Hepatocyte (in vitro differentiated cells): ENCODE data around the gene SCG5. TPM values are rescaled to one million over a fixed set of nuclear protein-coding genes. Genes with fewer than 3 reads are reported as not detected.

Source experiments
- DNase-seq: peaks from one replicate; pipeline ENCODE4 v3.0.0-alpha.2; 2016; ENCODE audit warnings: low spot score
- H2AFZ ChIP-seq: fragments of 200-600 bp; sonication (generic); 2 replicates; pipeline ENCODE4 v1.6.0; 2016; ENCODE audit warnings: antibody characterized with exemption, mild to moderate bottlenecking
- H3K27ac ChIP-seq: fragments of 200-600 bp; sonication (generic); 2 replicates; pipeline ENCODE4 v1.5.1; 2016; ENCODE audit warnings: mild to moderate bottlenecking
- H3K27me3 ChIP-seq: fragments of 200-600 bp; sonication (generic); 2 replicates; pipeline ENCODE4 v1.6.1; 2016
- H3K36me3 ChIP-seq: fragments of 200-600 bp; sonication (generic); replicated peaks from 2 replicates; pipeline ENCODE4 v1.5.1; 2016; ENCODE audit warnings: low read depth; ENCODE audit not compliant: insufficient read depth
- H3K4me1 ChIP-seq: fragments of 200-600 bp; sonication (generic); 2 replicates; pipeline ENCODE4 v1.5.1; 2016; ENCODE audit warnings: mild to moderate bottlenecking, moderate library complexity; ENCODE audit not compliant: insufficient read depth
- H3K4me2 ChIP-seq: fragments of 200-600 bp; sonication (generic); 2 replicates; pipeline ENCODE4 v1.6.0; 2016
- H3K4me3 ChIP-seq: fragments of 200-600 bp; sonication (generic); 2 replicates; pipeline ENCODE4 v1.5.1; 2016; ENCODE audit warnings: mild to moderate bottlenecking
- H3K79me2 ChIP-seq: fragments of 200-600 bp; sonication (generic); 2 replicates; pipeline ENCODE4 v1.6.0; 2017; ENCODE audit warnings: mild to moderate bottlenecking
- H3K9me2 ChIP-seq: fragments of 200-600 bp; sonication (generic); replicated peaks from 2 replicates; pipeline ENCODE4 v1.6.0; 2017; ENCODE audit warnings: mild to moderate bottlenecking; ENCODE audit not compliant: insufficient read depth
- H3K9me3 ChIP-seq: fragments of 200-600 bp; sonication (generic); 2 replicates; pipeline ENCODE4 v1.5.1; 2016; ENCODE audit warnings: low read depth, mild to moderate bottlenecking
- H4K20me1 ChIP-seq: fragments of 200-600 bp; sonication (generic); 2 replicates; pipeline ENCODE4 v1.6.0; 2016; ENCODE audit warnings: mild to moderate bottlenecking; ENCODE audit not compliant: insufficient read depth, poor library complexity, severe bottlenecking
- EZH2 ChIP-seq: fragments of 200-600 bp; sonication (generic); IDR thresholded peaks from 2 replicates; pipeline ENCODE4 v1.6.1; 2016; ENCODE audit warnings: antibody characterized with exemption, mild to moderate bottlenecking, borderline replicate concordance
- EZH2phosphoT487 ChIP-seq: fragments of 200-600 bp; sonication (generic); IDR thresholded peaks from one replicate; pipeline ENCODE4 v1.6.1; 2018; ENCODE audit warnings: antibody characterized with exemption, mild to moderate bottlenecking, low read depth, moderate library complexity; ENCODE audit not compliant: unreplicated experiment, severe bottlenecking
- WGBS: methylation state at CpG from one replicate; pipeline ENCODE4 v1.1.6; 2016; ENCODE audit warnings: low lambda C conversion rate; ENCODE audit errors: missing lambda C conversion rate; 5-methylcytosine and 5-hydroxymethylcytosine counted together
- polyA plus RNA-seq: library from polyadenylated mRNA; unstranded; fragments of >200 nt; fragmentation: Nextera tagmentation; extraction: Ambion mirVana; gene quantifications from 2 replicates; pipeline ENCODE4 v1.2.1, GENCODE V29; 2016
- total RNA-seq: library from RNA; depleted of rRNA; stranded (reverse); fragments of >200 nt; gene quantifications from 2 replicates; pipeline ENCODE4 v1.2.3, GENCODE V29; 2014
- TF ChIP-seq, protein P1 (sequence below): fragments of 200-600 bp; sonication (generic); IDR thresholded peaks from 2 replicates; pipeline ENCODE4 v1.5.1; 2016; ENCODE audit warnings: antibody characterized with exemption, mild to moderate bottlenecking; ENCODE audit not compliant: poor library complexity

Gene SCG5
- total and polyA plus RNA-seq, 2 experiments from 2014 or later, result 5.2 to 9.8 TPM

DNA sequence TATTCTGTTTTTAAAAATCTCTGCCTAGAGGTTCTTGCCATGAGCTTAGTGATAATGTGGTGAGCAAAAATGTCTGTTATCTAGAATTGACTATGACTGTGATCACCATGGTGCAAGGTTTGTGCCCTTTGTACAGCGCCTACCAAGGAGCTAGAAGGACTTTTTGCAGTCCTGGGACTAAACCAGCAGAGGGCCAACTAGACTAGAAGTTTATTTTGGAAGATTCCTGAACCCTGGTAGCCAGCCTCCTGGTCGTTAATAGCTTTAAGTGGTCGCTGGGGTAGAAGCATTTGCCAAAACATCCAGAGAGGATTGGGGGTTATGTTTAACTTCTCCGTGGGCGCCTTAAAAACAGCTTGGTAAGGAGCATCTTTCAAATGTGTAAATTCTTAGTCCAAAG, 7.8 kb downstream of the SCG5 start:
- no peak overlapping the region for H2AFZ ChIP-seq
- no peaks in the 10 kb centered on the region for H3K4me1 ChIP-seq
- no peaks in the 10 kb centered on the region for H3K9me3 ChIP-seq
- H3K36me3 ChIP-seq, result no peaks in the 10 kb centered on the region
- H4K20me1 ChIP-seq, result no peaks in the 10 kb centered on the region
- no peaks in the 10 kb centered on the region for H3K79me2 ChIP-seq
- WGBS, result 52% methylated on average over 5 of the region's 5 CpGs
- no peaks in the 10 kb centered on the region for H3K9me2 ChIP-seq
- H3K4me3 ChIP-seq, result no peak overlapping the region
- no peaks in the 10 kb centered on the region for H3K27me3 ChIP-seq
- H3K27ac ChIP-seq, result no peak overlapping the region
- peak; percentile 30 for DNase-seq
- no peak overlapping the region for H3K4me2 ChIP-seq
- TF ChIP-seq, protein P1, sequence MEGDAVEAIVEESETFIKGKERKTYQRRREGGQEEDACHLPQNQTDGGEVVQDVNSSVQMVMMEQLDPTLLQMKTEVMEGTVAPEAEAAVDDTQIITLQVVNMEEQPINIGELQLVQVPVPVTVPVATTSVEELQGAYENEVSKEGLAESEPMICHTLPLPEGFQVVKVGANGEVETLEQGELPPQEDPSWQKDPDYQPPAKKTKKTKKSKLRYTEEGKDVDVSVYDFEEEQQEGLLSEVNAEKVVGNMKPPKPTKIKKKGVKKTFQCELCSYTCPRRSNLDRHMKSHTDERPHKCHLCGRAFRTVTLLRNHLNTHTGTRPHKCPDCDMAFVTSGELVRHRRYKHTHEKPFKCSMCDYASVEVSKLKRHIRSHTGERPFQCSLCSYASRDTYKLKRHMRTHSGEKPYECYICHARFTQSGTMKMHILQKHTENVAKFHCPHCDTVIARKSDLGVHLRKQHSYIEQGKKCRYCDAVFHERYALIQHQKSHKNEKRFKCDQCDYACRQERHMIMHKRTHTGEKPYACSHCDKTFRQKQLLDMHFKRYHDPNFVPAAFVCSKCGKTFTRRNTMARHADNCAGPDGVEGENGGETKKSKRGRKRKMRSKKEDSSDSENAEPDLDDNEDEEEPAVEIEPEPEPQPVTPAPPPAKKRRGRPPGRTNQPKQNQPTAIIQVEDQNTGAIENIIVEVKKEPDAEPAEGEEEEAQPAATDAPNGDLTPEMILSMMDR, result peak; percentile 31
- TF ChIP-seq EZH2, result no peak

DNA sequence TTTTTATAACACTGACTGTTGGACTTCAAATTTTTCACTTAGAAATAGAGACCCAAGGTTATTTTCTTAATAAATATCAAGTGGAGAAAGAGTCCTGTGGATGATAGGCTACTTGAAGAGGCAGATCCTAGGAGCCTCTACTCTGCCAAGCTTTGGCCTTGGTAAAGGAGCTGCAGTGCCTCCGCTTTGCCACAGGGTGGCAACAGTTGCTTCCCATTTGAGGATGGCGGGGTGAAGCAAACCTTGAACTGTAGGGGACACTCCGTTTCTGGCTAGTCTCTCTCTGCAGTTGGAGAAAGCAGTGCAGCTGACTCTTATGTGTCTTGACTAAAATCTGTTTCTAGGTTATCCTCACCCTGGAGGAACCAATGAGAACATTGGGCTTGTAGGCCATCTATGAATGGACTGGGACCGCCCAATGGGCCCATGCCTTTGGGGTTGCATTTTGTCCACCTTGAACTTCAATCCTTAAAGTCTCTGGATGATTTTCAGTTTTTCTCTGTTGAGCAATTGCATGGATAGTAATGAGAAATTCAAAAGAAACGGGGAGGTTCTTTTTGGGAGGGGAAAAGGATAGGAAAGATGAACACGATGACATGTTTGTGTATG, 9.8 kb downstream of the SCG5 start:
- Histone ChIP-seq H4K20me1 (no peaks in the 10 kb centered on the region), H3K4me3 (no peak overlapping the region), H3K79me2 (no peaks in the 10 kb centered on the region), H3K36me3 (no peaks in the 10 kb centered on the region), H3K27ac (no peak overlapping the region), H3K9me3 (no peaks in the 10 kb centered on the region), H3K9me2 (no peaks in the 10 kb centered on the region), H3K4me2 (no peak overlapping the region), H3K27me3 (no peaks in the 10 kb centered on the region), H2AFZ (no peak overlapping the region), H3K4me1 (no peaks in the 10 kb centered on the region)
- WGBS, result 40% methylated on average over 6 of the region's 6 CpGs
- TF ChIP-seq EZH2phosphoT487 (no peak), EZH2 (no peak)
- TF ChIP-seq, protein P1, result peak; percentile 71
- DNase-seq, result peak; percentile 70

DNA sequence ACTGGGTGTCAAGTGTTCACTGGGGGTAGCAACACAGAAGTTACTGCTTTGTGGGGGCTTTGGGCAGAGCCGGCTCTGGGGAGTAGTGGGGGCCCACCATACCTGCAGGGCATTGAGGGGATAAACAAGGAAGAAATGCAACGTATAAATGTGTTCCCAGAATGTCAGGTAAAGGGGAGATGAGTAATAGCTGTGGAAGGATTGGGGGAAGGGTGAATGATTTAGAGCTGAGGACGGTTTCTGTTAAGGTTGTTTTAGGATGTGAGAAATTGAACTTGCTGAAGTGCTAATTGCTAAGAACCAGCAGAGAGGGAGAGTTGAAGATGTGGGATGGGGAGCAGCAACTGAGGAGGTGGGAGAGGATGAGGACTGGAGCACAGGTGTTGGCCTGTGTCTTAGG, 10.7 kb downstream of the SCG5 start:
- H3K9me2 ChIP-seq, result no peaks in the 10 kb centered on the region
- H3K79me2 ChIP-seq, result no peaks in the 10 kb centered on the region
- no peaks in the 10 kb centered on the region for H3K9me3 ChIP-seq
- WGBS, result 77% methylated on average over 3 of the region's 3 CpGs
- no peaks in the 10 kb centered on the region for H3K36me3 ChIP-seq
- no peak for DNase-seq
- no peak overlapping the region for H3K4me3 ChIP-seq
- no peak for TF ChIP-seq EZH2phosphoT487
- TF ChIP-seq EZH2, result no peak
- TF ChIP-seq, protein P1, result no peak
- no peak overlapping the region for H2AFZ ChIP-seq
- H3K4me2 ChIP-seq, result no peak overlapping the region
- H3K27me3 ChIP-seq, result no peaks in the 10 kb centered on the region
- no peak overlapping the region for H3K27ac ChIP-seq
- no peaks in the 10 kb centered on the region for H3K4me1 ChIP-seq
- no peaks in the 10 kb centered on the region for H4K20me1 ChIP-seq
